A549 (cell line): ENCODE data around the gene AUTS2.

ENCODE experiments used
- CTCF ChIP-seq: fragments of >200 bp; sonication (Bioruptor Twin); formaldehyde crosslinking; IDR thresholded peaks from 3 replicates; pipeline ENCODE4 v1.5.1; 2016
- USF2 ChIP-seq: fragments of 450-650 bp; IDR thresholded peaks from 2 replicates; pipeline ENCODE4 v1.6.1; 2014; ENCODE audit warnings: antibody characterized with exemption

GRCh38 chr7:69927461-69927860 lies 329.2 kb downstream of the AUTS2 start:
- TF ChIP-seq CTCF (no peak), USF2 (no peak)
